ENCODE measurements around the gene NMNAT2. TPM values are rescaled to one million over a fixed set of nuclear protein-coding genes. Genes with fewer than 3 reads are reported as not detected.

The NMNAT2 gene
- total RNA-seq, 1 experiment from 2014 or later = 8.8 TPM

DNA sequence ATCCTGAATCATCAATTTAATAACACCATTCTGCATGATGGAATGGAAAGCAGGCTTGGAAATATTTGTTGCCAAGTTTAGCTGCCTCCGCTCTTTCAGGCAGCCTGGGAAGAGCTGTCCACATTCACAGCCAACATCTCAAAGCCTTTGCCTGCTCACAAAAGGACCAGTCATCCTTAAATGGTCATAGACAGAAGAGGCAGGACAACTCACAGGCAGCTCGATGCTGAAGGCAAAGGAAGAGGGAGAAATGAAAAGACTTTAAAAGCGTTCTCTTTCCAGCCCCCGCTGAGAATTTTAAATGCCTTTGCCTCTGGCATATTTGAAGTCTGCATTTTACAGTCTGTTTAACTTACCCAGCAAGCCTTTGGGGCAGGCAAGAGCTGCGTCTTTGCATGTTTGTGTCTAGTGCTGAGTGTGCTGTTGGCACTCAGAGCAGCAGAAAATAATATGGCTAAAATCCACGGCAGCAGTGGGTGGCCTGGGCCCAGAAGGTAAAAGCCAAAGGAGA lies 68.9 kb downstream of the NMNAT2 start:
- Mint-ChIP-seq H3K9me3 (no peaks in the 10 kb centered on the region), H3K4me1 (peaks cover 29% of the 10 kb centered on the region), H3K27ac (peak overlapping the region; percentile 28; the same call in 1 of the 2 replicates), H3K4me3 (no peak overlapping the region), H3K27me3 (ENCODE audit: low read depth) (no peaks in the 10 kb centered on the region), H3K36me3 (no peaks in the 10 kb centered on the region)
- ChIA-PET CTCF (interaction anchor here (0.8 to 2.1 kb wide), 4 partner anchors 18 to 68 kb away, joined by 3 to 6 read pairs (median 4); no protein-coding TSS in a partner anchor), POLR2A (interaction anchor here (0.7 kb wide), 1 partner anchor 55 kb away, joined by 4 read pairs; no protein-coding TSS in a partner anchor)
- no peak for TF ChIP-seq TEAD1 (CRISPR knock-in tag; IDR thresholded peaks at IDR 0.05)
- TF ChIP-seq HMGA2 (CRISPR knock-in tag; IDR thresholded peaks at IDR 0.05) = peak; percentile 67
- ATAC-seq (peak; percentile 64), DNase-seq (ENCODE audit: low spot score) (no peak)

DNA sequence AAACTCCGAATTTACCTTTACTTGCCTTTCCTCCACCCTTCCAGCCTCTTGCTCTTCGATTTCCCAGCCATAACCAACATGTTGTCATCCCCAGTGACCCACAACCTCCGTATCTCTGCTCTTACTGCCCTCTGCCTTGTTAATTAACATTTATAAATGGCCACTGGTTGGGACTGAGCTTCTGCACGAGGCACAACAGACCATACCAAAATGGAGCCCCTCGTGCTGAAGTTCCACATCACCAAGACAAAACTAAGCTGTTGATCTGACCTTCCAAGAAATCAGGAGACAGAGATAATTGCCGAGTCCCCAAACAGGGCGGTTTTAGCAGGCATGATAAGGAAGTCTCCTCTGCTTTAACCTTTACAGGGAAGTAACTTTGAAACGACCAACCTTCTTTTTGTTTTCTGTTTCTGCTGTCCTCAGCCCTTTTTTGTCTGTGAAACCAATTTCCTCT lies 71.9 kb downstream of the NMNAT2 start:
- Mint-ChIP-seq H3K27me3 (ENCODE audit: low read depth) (no peaks in the 10 kb centered on the region), H3K27ac (no peak overlapping the region), H3K9me3 (no peaks in the 10 kb centered on the region), H3K4me3 (no peak overlapping the region), H3K4me1 (peaks cover 18% of the 10 kb centered on the region), H3K36me3 (no peaks in the 10 kb centered on the region)
- ChIA-PET CTCF (no interaction called here), POLR2A (no interaction called here)
- TF ChIP-seq KAT7 (CRISPR knock-in tag; IDR thresholded peaks at IDR 0.05; ENCODE audit: borderline replicate concordance) (no peak), ZNF138 (CRISPR knock-in tag; conservative IDR thresholded peaks at IDR 0.05) (no peak), SOX15 (CRISPR knock-in tag; IDR thresholded peaks at IDR 0.05) (no peak), ZNF232 (CRISPR knock-in tag; IDR thresholded peaks at IDR 0.05) (no peak), NR2C2 (CRISPR knock-in tag; IDR thresholded peaks at IDR 0.05) (no peak)
- TF ChIP-seq, protein P1, sequence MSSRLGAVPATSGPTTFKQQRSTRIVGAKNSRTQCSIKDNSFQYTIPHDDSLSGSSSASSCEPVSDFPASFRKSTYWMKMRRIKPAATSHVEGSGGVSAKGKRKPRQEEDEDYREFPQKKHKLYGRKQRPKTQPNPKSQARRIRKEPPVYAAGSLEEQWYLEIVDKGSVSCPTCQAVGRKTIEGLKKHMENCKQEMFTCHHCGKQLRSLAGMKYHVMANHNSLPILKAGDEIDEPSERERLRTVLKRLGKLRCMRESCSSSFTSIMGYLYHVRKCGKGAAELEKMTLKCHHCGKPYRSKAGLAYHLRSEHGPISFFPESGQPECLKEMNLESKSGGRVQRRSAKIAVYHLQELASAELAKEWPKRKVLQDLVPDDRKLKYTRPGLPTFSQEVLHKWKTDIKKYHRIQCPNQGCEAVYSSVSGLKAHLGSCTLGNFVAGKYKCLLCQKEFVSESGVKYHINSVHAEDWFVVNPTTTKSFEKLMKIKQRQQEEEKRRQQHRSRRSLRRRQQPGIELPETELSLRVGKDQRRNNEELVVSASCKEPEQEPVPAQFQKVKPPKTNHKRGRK (CRISPR knock-in tag; IDR thresholded peaks at IDR 0.05; ENCODE audit: borderline replicate concordance) = no peak
- TF ChIP-seq, protein P2, sequence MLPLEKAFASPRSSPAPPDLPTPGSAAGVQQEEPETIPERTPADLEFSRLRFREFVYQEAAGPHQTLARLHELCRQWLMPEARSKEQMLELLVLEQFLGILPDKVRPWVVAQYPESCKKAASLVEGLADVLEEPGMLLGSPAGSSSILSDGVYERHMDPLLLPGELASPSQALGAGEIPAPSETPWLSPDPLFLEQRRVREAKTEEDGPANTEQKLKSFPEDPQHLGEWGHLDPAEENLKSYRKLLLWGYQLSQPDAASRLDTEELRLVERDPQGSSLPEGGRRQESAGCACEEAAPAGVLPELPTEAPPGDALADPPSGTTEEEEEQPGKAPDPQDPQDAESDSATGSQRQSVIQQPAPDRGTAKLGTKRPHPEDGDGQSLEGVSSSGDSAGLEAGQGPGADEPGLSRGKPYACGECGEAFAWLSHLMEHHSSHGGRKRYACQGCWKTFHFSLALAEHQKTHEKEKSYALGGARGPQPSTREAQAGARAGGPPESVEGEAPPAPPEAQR (CRISPR knock-in tag; IDR thresholded peaks at IDR 0.05) = no peak
- TF ChIP-seq, protein P3, sequence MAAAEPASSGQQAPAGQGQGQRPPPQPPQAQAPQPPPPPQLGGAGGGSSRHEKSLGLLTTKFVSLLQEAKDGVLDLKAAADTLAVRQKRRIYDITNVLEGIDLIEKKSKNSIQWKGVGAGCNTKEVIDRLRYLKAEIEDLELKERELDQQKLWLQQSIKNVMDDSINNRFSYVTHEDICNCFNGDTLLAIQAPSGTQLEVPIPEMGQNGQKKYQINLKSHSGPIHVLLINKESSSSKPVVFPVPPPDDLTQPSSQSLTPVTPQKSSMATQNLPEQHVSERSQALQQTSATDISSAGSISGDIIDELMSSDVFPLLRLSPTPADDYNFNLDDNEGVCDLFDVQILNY (CRISPR knock-in tag; IDR thresholded peaks at IDR 0.05) = no peak
- DNase-seq (ENCODE audit: low spot score) (no peak), ATAC-seq (no peak)

DNA sequence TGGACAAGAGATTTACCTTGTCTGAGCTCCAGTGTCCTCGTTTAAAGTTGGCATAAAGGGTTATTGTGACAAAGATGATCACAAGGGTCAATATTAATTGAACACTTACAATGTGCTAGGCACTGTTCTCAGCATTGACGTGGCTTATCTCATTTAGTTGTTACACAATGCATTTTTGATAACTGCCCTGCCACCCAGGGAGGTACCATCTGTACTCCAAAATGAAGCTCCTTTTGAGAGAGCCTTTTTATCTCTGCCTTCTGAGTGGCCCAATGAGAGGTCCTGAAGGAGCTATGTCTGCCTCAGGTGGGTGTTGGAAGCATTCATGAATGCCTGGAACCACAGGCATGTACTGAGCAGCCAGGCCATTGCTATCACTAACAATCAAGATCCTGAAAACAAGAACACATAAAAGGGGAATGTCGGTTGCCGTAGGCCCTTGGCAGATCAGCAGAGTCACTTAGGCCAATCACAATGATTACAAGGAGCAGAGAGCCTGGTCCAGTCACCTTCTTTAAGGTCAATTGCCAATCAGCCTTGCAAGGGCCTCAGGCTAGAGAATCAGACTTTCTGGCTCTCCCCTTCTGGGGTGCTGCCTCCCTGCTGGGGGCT lies 78.5 kb downstream of the NMNAT2 start:
- no peak overlapping the region for H3K27ac Mint-ChIP-seq
- 0 out of 2 replicates have a peak, but pooled peaks cover 6% of the 10 kb centered on the region for H3K36me3 Mint-ChIP-seq
- no peaks in the 10 kb centered on the region for H3K27me3 Mint-ChIP-seq (ENCODE audit: low read depth)
- ATAC-seq = no peak
- no peak overlapping the region for H3K4me3 Mint-ChIP-seq
- peaks cover 13% of the 10 kb centered on the region for H3K9me3 Mint-ChIP-seq
- ChIA-PET CTCF (interaction anchor here (0.6 to 1.0 kb wide), 2 partner anchors 33 to 74 kb away, joined by 3 read pairs; no protein-coding TSS in a partner anchor), POLR2A (interaction anchor here (0.6 kb wide), 1 partner anchor 59 kb away, joined by 3 read pairs; no protein-coding TSS in a partner anchor)
- TF ChIP-seq ZNF317 (CRISPR knock-in tag; IDR thresholded peaks at IDR 0.05; ENCODE audit: borderline replicate concordance, low read depth) (no peak), MXD4 (CRISPR knock-in tag; IDR thresholded peaks at IDR 0.05; ENCODE audit: borderline replicate concordance) (no peak), CREM (CRISPR knock-in tag; IDR thresholded peaks at IDR 0.05) (no peak), IRF2 (CRISPR knock-in tag; IDR thresholded peaks at IDR 0.05; ENCODE audit: borderline replicate concordance, low read depth) (no peak), SMAD3 (CRISPR knock-in tag; IDR thresholded peaks at IDR 0.05; ENCODE audit: borderline replicate concordance) (0 out of 2 replicates have a peak, but pooled peaks have one; percentile 29)
- TF ChIP-seq, protein P4, sequence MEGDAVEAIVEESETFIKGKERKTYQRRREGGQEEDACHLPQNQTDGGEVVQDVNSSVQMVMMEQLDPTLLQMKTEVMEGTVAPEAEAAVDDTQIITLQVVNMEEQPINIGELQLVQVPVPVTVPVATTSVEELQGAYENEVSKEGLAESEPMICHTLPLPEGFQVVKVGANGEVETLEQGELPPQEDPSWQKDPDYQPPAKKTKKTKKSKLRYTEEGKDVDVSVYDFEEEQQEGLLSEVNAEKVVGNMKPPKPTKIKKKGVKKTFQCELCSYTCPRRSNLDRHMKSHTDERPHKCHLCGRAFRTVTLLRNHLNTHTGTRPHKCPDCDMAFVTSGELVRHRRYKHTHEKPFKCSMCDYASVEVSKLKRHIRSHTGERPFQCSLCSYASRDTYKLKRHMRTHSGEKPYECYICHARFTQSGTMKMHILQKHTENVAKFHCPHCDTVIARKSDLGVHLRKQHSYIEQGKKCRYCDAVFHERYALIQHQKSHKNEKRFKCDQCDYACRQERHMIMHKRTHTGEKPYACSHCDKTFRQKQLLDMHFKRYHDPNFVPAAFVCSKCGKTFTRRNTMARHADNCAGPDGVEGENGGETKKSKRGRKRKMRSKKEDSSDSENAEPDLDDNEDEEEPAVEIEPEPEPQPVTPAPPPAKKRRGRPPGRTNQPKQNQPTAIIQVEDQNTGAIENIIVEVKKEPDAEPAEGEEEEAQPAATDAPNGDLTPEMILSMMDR (IDR thresholded peaks at IDR 0.05) = no peak
- TF ChIP-seq, protein P5, sequence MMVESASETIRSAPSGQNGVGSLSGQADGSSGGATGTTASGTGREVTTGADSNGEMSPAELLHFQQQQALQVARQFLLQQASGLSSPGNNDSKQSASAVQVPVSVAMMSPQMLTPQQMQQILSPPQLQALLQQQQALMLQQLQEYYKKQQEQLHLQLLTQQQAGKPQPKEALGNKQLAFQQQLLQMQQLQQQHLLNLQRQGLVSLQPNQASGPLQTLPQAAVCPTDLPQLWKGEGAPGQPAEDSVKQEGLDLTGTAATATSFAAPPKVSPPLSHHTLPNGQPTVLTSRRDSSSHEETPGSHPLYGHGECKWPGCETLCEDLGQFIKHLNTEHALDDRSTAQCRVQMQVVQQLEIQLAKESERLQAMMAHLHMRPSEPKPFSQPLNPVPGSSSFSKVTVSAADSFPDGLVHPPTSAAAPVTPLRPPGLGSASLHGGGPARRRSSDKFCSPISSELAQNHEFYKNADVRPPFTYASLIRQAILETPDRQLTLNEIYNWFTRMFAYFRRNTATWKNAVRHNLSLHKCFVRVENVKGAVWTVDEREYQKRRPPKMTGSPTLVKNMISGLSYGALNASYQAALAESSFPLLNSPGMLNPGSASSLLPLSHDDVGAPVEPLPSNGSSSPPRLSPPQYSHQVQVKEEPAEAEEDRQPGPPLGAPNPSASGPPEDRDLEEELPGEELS (CRISPR knock-in tag; IDR thresholded peaks at IDR 0.05) = no peak
- peaks cover 12% of the 10 kb centered on the region for H3K4me1 Mint-ChIP-seq
- DNase-seq (ENCODE audit: low spot score) = no peak
